Natural killer cell (primary cell): ENCODE measurements around the gene ARHGAP30. TPM values are rescaled to one million over a fixed set of nuclear protein-coding genes. Genes with fewer than 3 reads are reported as not detected.

ENCODE experiments used
- ATAC-seq, 3 donors: fragments of 150-1000 bp in 2 of 3; fragments of 200-7000 bp in 1 of 3; cut with Tn5 transposase; 1 replicate in 1 of 3; 2 replicates in 2 of 3; pipeline ENCODE4 v1.10.0; 2021; ENCODE audit warnings: mild to moderate bottlenecking in 2 of 3, moderate library complexity in 2 of 3
- DNase-seq, 2 donors: peaks; one replicate each; pipeline versions ENCODE4 v3.0.0 to v3.0.0-alpha.2; 2013 to 2021; ENCODE audit warnings: mixed read lengths in 1 of 2
- H3K27ac ChIP-seq: one replicate; pipeline ENCODE4 v1.5.1; 2013; ENCODE audit warnings: mild to moderate bottlenecking, low read length
- H3K27me3 ChIP-seq: one replicate; pipeline ENCODE4 v1.6.1; 2013; ENCODE audit warnings: low read length; ENCODE audit not compliant: control insufficient read depth, insufficient read depth
- H3K36me3 ChIP-seq: one replicate; pipeline ENCODE4 v1.6.1; 2013; ENCODE audit warnings: low read length; ENCODE audit not compliant: control insufficient read depth, insufficient read depth
- H3K4me1 ChIP-seq: one replicate; pipeline ENCODE4 v1.6.1; 2013; ENCODE audit warnings: low read length; ENCODE audit not compliant: control insufficient read depth, insufficient read depth
- H3K4me3 ChIP-seq: one replicate; pipeline ENCODE4 v1.5.1; 2013; ENCODE audit warnings: low read length
- H3K9me3 ChIP-seq: one replicate; pipeline ENCODE4 v1.6.1; 2013; ENCODE audit warnings: low read length; ENCODE audit not compliant: control insufficient read depth, insufficient read depth
- H3K27ac Mint-ChIP-seq, 2 donors: one replicate each; pipeline ENCODE4 v1.8.0; 2022; ENCODE audit warnings: mild to moderate bottlenecking in 2 of 2, mixed read lengths in 2 of 2, moderate library complexity in 1 of 2
- H3K27me3 Mint-ChIP-seq, 2 donors: one replicate each; pipeline ENCODE4 v1.8.0; 2022; ENCODE audit warnings: low read depth in 2 of 2, mixed read lengths in 2 of 2
- H3K36me3 Mint-ChIP-seq: one replicate; pipeline ENCODE4 v1.8.0; 2022; ENCODE audit warnings: mixed read lengths
- H3K4me1 Mint-ChIP-seq, 2 donors: one replicate each; pipeline ENCODE4 v1.8.0; 2022; ENCODE audit warnings: mixed read lengths in 2 of 2
- H3K4me3 Mint-ChIP-seq: one replicate; pipeline ENCODE4 v1.8.0; 2022; ENCODE audit warnings: mild to moderate bottlenecking, moderate library complexity, mixed read lengths
- H3K9me3 Mint-ChIP-seq, 2 donors: one replicate each; pipeline ENCODE4 v1.8.0; 2022; ENCODE audit warnings: mixed read lengths in 2 of 2
- WGBS: methylation state at CpG from one replicate; pipeline ENCODE4 v1.1.7; 2013; ENCODE audit warnings: missing lambda C conversion rate; ENCODE audit not compliant: insufficient coverage; 5-methylcytosine and 5-hydroxymethylcytosine counted together
- intact Hi-C: fragments of 100-400 bp; cut with micrococcal nuclease; formaldehyde crosslinking; loops from one replicate; pipeline ENCODE4 v1.14.2; 2022
- total RNA-seq, 4 donors: library from RNA; stranded (reverse); fragments of 120-200 nt in 1 of 4; gene quantifications; one replicate each; pipeline versions ENCODE4 v1.2.3 to v1.2.4, GENCODE V29; 2013 to 2022
- TF ChIP-seq, protein P1 (sequence below): fragments of 200-600 bp; IDR thresholded peaks from one replicate; pipeline ENCODE4 v1.8.0; 2022; ENCODE audit warnings: antibody characterized with exemption

Gene ARHGAP30
- total RNA-seq, 3 donors from 2014 or later (not counting 1 experiment from before 2014, with no cell fraction given) = 246 to 310 (median 272) TPM

DNA sequence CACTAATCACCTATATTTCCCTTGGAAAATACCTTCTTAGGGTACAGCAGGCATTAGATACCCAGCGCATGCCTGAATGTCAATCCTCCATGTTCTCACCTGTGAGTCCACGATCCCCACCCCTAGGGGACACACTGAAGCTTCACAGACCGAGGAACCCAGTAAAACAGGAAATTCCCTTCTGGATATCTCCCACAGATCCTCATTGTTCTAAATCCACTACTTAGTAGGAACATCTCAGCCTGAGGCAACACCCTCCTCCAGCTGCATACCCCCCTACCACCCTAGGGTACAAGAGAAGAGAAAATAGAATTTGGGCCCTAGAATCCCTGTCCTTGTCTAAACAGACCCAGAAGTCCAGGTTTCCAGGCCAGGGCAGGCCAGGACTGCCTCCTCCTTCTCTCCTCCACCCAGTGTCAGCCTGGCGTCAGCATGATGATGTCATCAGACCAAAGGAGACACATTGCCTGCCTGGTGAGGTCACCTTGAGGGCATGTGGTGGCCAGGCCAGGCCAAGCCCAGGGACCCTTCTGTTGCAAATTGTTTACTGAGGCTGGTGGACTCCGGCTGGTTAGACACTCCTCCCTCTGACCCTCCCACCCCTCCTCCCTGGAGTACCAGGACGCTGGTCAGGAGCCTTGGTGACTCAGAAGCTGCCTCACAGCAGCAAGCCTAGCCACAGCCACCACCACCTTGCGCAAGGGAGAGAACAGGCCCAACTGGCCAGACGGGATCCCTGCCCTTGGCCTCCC, 13.5 kb upstream of the ARHGAP30 start:
- TF ChIP-seq, protein P1, sequence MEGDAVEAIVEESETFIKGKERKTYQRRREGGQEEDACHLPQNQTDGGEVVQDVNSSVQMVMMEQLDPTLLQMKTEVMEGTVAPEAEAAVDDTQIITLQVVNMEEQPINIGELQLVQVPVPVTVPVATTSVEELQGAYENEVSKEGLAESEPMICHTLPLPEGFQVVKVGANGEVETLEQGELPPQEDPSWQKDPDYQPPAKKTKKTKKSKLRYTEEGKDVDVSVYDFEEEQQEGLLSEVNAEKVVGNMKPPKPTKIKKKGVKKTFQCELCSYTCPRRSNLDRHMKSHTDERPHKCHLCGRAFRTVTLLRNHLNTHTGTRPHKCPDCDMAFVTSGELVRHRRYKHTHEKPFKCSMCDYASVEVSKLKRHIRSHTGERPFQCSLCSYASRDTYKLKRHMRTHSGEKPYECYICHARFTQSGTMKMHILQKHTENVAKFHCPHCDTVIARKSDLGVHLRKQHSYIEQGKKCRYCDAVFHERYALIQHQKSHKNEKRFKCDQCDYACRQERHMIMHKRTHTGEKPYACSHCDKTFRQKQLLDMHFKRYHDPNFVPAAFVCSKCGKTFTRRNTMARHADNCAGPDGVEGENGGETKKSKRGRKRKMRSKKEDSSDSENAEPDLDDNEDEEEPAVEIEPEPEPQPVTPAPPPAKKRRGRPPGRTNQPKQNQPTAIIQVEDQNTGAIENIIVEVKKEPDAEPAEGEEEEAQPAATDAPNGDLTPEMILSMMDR = no peak
- ATAC-seq (peak; percentile 50 to 77 (median 57)), DNase-seq (no peak)
- Histone ChIP-seq H3K36me3 (no peaks in the 10 kb centered on the region), H3K4me3 (no peak overlapping the region), H3K9me3 (no peaks in the 10 kb centered on the region), H3K27ac (no peak overlapping the region), H3K27me3 (no peaks in the 10 kb centered on the region), H3K4me1 (peaks cover 6% of the 10 kb centered on the region)
- no peak overlapping the region for H3K4me3 Mint-ChIP-seq
- 84% methylated on average over 8 of the region's 8 CpGs for WGBS
- H3K9me3 Mint-ChIP-seq = no peaks in the 10 kb centered on the region
- peaks cover 0 to 2% of the 10 kb centered on the region in 2 donors for H3K27me3 Mint-ChIP-seq
- intact Hi-C loops = no loop called here
- H3K36me3 Mint-ChIP-seq = no peaks in the 10 kb centered on the region
- no peaks in the 10 kb centered on the region for H3K4me1 Mint-ChIP-seq
- no peak overlapping the region for H3K27ac Mint-ChIP-seq

DNA sequence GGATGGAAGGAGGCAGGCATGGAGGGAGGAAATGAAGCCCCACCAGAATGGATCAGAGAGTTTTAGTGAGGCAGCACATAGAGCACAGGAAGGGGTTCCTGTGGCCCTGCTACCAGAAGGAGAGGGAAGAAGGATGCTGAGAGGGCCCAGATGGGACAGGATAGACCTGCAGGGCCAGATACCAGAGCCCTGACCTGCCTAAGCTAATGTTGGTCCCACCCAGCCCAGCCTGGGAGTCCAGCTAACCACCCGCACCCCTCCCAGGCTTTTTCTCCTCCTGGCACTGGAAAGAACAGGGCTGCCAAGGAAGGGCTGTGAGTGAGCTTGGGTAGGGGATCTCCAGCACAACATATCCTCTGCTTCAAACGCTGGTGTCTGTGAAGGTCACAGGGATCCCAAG, 12.8 kb upstream of the ARHGAP30 start:
- no peaks in the 10 kb centered on the region for H3K36me3 ChIP-seq
- H3K27me3 Mint-ChIP-seq = peaks cover 0 to 2% of the 10 kb centered on the region in 2 donors
- H3K27me3 ChIP-seq = no peaks in the 10 kb centered on the region
- TF ChIP-seq, protein P1 = no peak
- DNase-seq (no peak), ATAC-seq (no peak)
- 77% methylated on average over 2 of the region's 2 CpGs for WGBS
- no peak overlapping the region for H3K4me3 Mint-ChIP-seq
- no peaks in the 10 kb centered on the region for H3K4me1 Mint-ChIP-seq
- H3K9me3 ChIP-seq = no peaks in the 10 kb centered on the region
- peaks cover 6% of the 10 kb centered on the region for H3K4me1 ChIP-seq
- H3K9me3 Mint-ChIP-seq = no peaks in the 10 kb centered on the region
- no peak overlapping the region for H3K27ac Mint-ChIP-seq
- no peak overlapping the region for H3K4me3 ChIP-seq
- no peak overlapping the region for H3K27ac ChIP-seq
- no peaks in the 10 kb centered on the region for H3K36me3 Mint-ChIP-seq
- intact Hi-C loops = no loop called here

DNA sequence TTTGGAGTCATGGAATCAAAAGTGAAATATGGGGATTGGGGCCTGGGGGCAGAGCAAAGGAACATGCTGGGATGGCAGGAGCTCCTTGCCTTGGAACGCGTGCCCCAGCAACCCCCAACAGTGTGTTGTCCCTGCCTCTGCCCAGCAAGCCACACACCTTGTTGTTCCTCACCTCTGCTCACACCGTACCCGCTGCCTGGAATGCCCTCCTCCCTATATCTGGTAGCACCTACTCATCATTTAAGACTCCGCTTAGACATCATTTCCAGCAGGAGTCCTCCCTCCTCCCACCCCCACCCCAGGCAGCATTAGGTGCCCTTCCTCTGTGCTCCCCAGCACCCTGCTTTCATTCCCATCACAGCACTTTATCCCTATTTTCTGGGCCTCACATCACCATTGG, 11.8 kb upstream of the ARHGAP30 start:
- DNase-seq (no peak), ATAC-seq (no peak)
- H3K4me1 Mint-ChIP-seq = no peaks in the 10 kb centered on the region
- no peak overlapping the region for H3K27ac Mint-ChIP-seq
- H3K4me3 ChIP-seq = no peak overlapping the region
- no peak overlapping the region for H3K4me3 Mint-ChIP-seq
- 76% methylated on average over 5 of the region's 5 CpGs for WGBS
- H3K27ac ChIP-seq = no peak overlapping the region
- H3K27me3 ChIP-seq = no peaks in the 10 kb centered on the region
- H3K36me3 ChIP-seq = no peaks in the 10 kb centered on the region
- H3K9me3 Mint-ChIP-seq = no peaks in the 10 kb centered on the region
- H3K4me1 ChIP-seq = peaks cover 6% of the 10 kb centered on the region
- TF ChIP-seq, protein P1 = no peak
- intact Hi-C loops = no loop called here
- H3K27me3 Mint-ChIP-seq = peaks cover 0 to 2% of the 10 kb centered on the region in 2 donors
- no peaks in the 10 kb centered on the region for H3K36me3 Mint-ChIP-seq
- no peaks in the 10 kb centered on the region for H3K9me3 ChIP-seq
